H9 (cell line): ENCODE data around the gene PDE8A. TPM values are rescaled to one million over a fixed set of nuclear protein-coding genes. Genes with fewer than 3 reads are reported as not detected.

ENCODE experiments used
- DNase-seq: peaks from one replicate; pipeline ENCODE4 v3.0.0-alpha.2; 2017
- H2AFZ ChIP-seq: one replicate; pipeline ENCODE4 v1.6.1; 2013; ENCODE audit warnings: mild to moderate bottlenecking, low read length, control low read depth, moderate library complexity
- H2AK5ac ChIP-seq: 2 replicates; pipeline ENCODE4 v1.6.1; 2013; ENCODE audit warnings: low read length, control low read depth, mixed read lengths; ENCODE audit not compliant: insufficient read length
- H2BK120ac ChIP-seq: one replicate; pipeline ENCODE4 v1.6.1; 2013; ENCODE audit warnings: low read depth, mild to moderate bottlenecking, low read length, control low read depth, inconsistent platforms; ENCODE audit not compliant: poor library complexity, severe bottlenecking
- H2BK12ac ChIP-seq: 2 replicates; pipeline ENCODE4 v1.6.1; 2013; ENCODE audit warnings: low read length, control low read depth, mixed read lengths, low read depth; ENCODE audit not compliant: insufficient read length
- H2BK15ac ChIP-seq: 2 replicates; pipeline ENCODE4 v1.6.1; 2013; ENCODE audit warnings: low read depth, low read length, control low read depth
- H2BK20ac ChIP-seq: one replicate; pipeline ENCODE4 v1.6.1; 2013; ENCODE audit warnings: low read depth, mild to moderate bottlenecking, low read length, control low read depth, inconsistent platforms; ENCODE audit not compliant: poor library complexity, severe bottlenecking
- H2BK5ac ChIP-seq: 2 replicates; pipeline ENCODE4 v1.6.1; 2013; ENCODE audit warnings: low read length, control low read depth, mixed read lengths; ENCODE audit not compliant: insufficient read length
- H3K14ac ChIP-seq: 2 replicates; pipeline ENCODE4 v1.6.1; 2013; ENCODE audit warnings: low read length, control low read depth; ENCODE audit not compliant: insufficient read depth
- H3K18ac ChIP-seq: 2 replicates; pipeline ENCODE4 v1.6.1; 2013; ENCODE audit warnings: low read depth, mild to moderate bottlenecking, mixed read lengths, low read length, control low read depth; ENCODE audit not compliant: insufficient read length
- H3K23ac ChIP-seq: 2 replicates; pipeline ENCODE4 v1.6.1; 2013; ENCODE audit warnings: low read length, control low read depth, mixed read lengths, low read depth; ENCODE audit not compliant: insufficient read length
- H3K23me2 ChIP-seq: 2 replicates; pipeline ENCODE4 v1.6.1; 2013; ENCODE audit warnings: low read depth, mild to moderate bottlenecking, mixed read lengths, low read length, control low read depth; ENCODE audit not compliant: insufficient read length, poor library complexity, severe bottlenecking
- H3K27ac ChIP-seq: 2 replicates; pipeline ENCODE4 v1.5.1; 2013; ENCODE audit warnings: low read length, control low read depth, mixed read lengths, low read depth; ENCODE audit not compliant: insufficient read length
- H3K27me3 ChIP-seq: 2 replicates; pipeline ENCODE4 v1.6.1; 2013; ENCODE audit warnings: low read length, control low read depth, inconsistent platforms; ENCODE audit not compliant: insufficient read depth
- H3K4ac ChIP-seq: 2 replicates; pipeline ENCODE4 v1.6.1; 2013; ENCODE audit warnings: low read depth, mild to moderate bottlenecking, control low read depth, inconsistent platforms, low read length, moderate library complexity
- H3K4me1 ChIP-seq: 2 replicates; pipeline ENCODE4 v1.6.1; 2013; ENCODE audit warnings: low read length, control low read depth, inconsistent platforms; ENCODE audit not compliant: insufficient read depth
- H3K4me2 ChIP-seq: 2 replicates; pipeline ENCODE4 v1.6.1; 2013; ENCODE audit warnings: low read length, control low read depth, mixed read lengths; ENCODE audit not compliant: insufficient read length, insufficient read depth
- H3K56ac ChIP-seq: 2 replicates; pipeline ENCODE4 v1.6.1; 2013; ENCODE audit warnings: low read depth, mild to moderate bottlenecking, mixed read lengths, low read length, control low read depth; ENCODE audit not compliant: insufficient read length
- H3K79me1 ChIP-seq: 2 replicates; pipeline ENCODE4 v1.6.1; 2013; ENCODE audit warnings: low read depth, mild to moderate bottlenecking, moderate library complexity, low read length, control low read depth, inconsistent platforms; ENCODE audit not compliant: insufficient read depth, poor library complexity, severe bottlenecking
- H3K79me2 ChIP-seq: 2 replicates; pipeline ENCODE4 v1.6.1; 2013; ENCODE audit warnings: low read length, control low read depth, inconsistent platforms; ENCODE audit not compliant: insufficient read depth
- H3K9ac ChIP-seq: 2 replicates; pipeline ENCODE4 v1.6.1; 2013; ENCODE audit warnings: low read length, control low read depth, mixed read lengths; ENCODE audit not compliant: insufficient read length; ENCODE audit errors: extremely low read depth
- H3K9me3 ChIP-seq: one replicate; pipeline ENCODE4 v1.6.1; 2013; ENCODE audit warnings: low read depth, low read length, inconsistent platforms; ENCODE audit not compliant: control insufficient read depth
- H3T11ph ChIP-seq: one replicate; pipeline ENCODE4 v1.6.1; 2013; ENCODE audit warnings: mild to moderate bottlenecking, low read length, control low read depth, inconsistent platforms
- H4K20me1 ChIP-seq: one replicate; pipeline ENCODE4 v1.6.1; 2013; ENCODE audit not compliant: control insufficient read depth, insufficient read length, insufficient read depth
- H4K5ac ChIP-seq: 2 replicates; pipeline ENCODE4 v1.6.1; 2013; ENCODE audit warnings: low read depth, mild to moderate bottlenecking, mixed read lengths, low read length, control low read depth; ENCODE audit not compliant: insufficient read length
- H4K8ac ChIP-seq: replicated peaks from 2 replicates; pipeline ENCODE4 v1.6.1; 2013; ENCODE audit warnings: low read length, control low read depth, mixed read lengths, low read depth; ENCODE audit not compliant: insufficient read length
- H4K91ac ChIP-seq: 2 replicates; pipeline ENCODE4 v1.6.1; 2013; ENCODE audit warnings: low read depth, mild to moderate bottlenecking, moderate library complexity, mixed read lengths, low read length, control low read depth; ENCODE audit not compliant: insufficient read length
- H3K27ac Mint-ChIP-seq, 3 experiments: 2 replicates in 2 of 3; 3 replicates in 1 of 3; pipeline ENCODE4 v1.8.0; 2020 to 2021; ENCODE audit warnings: mixed read lengths in 3 of 3, mild to moderate bottlenecking in 1 of 3, moderate library complexity in 1 of 3
- H3K27me3 Mint-ChIP-seq: 2 replicates; pipeline ENCODE4 v1.8.0; 2021; ENCODE audit warnings: low read depth, mild to moderate bottlenecking, moderate library complexity, mixed read lengths
- H3K36me3 Mint-ChIP-seq, 3 experiments: 2 replicates in 2 of 3; 3 replicates in 1 of 3; pipeline ENCODE4 v1.8.0; 2020 to 2021; ENCODE audit warnings: low read depth in 3 of 3, mixed read lengths in 3 of 3; ENCODE audit not compliant: insufficient read depth in 1 of 3
- H3K4me1 Mint-ChIP-seq, 2 experiments: 2 replicates each; pipeline ENCODE4 v1.8.0; 2020; ENCODE audit warnings: mixed read lengths in 2 of 2
- H3K4me3 Mint-ChIP-seq, 2 experiments: 2 replicates in 1 of 2; 3 replicates in 1 of 2; pipeline ENCODE4 v1.8.0; 2020 to 2021; ENCODE audit warnings: mild to moderate bottlenecking in 2 of 2, mixed read lengths in 2 of 2, moderate library complexity in 1 of 2
- H3K9me3 Mint-ChIP-seq, 2 experiments: 2 replicates in 1 of 2; 3 replicates in 1 of 2; pipeline ENCODE4 v1.8.0; 2020; ENCODE audit warnings: mild to moderate bottlenecking in 2 of 2, mixed read lengths in 2 of 2, moderate library complexity in 1 of 2
- WGBS: extraction: QIAGEN DNeasy Blood & Tissue Kit; methylation state at CpG from one replicate; pipeline ENCODE4 v1.1.7; 2013; ENCODE audit warnings: missing lambda C conversion rate, low lambda C conversion rate, mixed read lengths; ENCODE audit not compliant: insufficient read length; ENCODE audit errors: extremely low coverage; 5-methylcytosine and 5-hydroxymethylcytosine counted together
- total RNA-seq: library from RNA; stranded (reverse); gene quantifications from 2 replicates; pipeline ENCODE4 v1.2.1, GENCODE V29; 2021
- TF ChIP-seq, protein P1 (sequence below): fragments of 200-600 bp; sonication (generic); conservative IDR thresholded peaks from 3 replicates; pipeline ENCODE4 v1.8.0; 2021; ENCODE audit warnings: antibody characterized with exemption, mild to moderate bottlenecking

The PDE8A gene
- total RNA-seq, 1 experiment from 2014 or later: 9.3 TPM

DNA sequence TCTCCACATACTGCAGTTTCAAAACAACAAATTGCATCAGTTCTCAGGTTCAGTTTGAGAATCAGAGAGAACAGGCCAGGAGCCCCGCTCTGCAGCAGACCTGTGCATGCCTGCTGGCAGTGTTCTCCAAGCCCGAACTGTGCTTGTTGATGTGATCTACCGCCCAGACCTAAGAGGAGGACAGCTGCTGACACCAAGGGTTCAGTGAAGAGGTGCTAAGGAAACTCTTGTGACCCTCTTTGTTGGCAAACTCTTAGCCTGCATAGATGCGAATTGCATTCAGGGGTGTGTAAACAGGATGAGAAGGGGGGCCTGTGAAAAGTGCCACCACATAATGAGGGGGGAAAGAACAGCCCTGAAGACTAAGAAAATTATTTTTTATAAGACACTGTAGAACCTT is 89.8 kb downstream of the PDE8A start:
- Histone ChIP-seq H3K27me3 (no peaks in the 10 kb centered on the region), H3K56ac (no peak overlapping the region), H2AK5ac (no peak overlapping the region), H3K27ac (no peak overlapping the region), H3K79me1 (no peaks in the 10 kb centered on the region), H3K4me1 (no peaks in the 10 kb centered on the region; the same call in 1 of the 2 replicates), H4K5ac (no peak overlapping the region), H3K4me2 (no peak overlapping the region), H3K9ac (no peak overlapping the region), H2BK120ac (no peak overlapping the region), H3K18ac (no peak overlapping the region), H2BK15ac (no peak overlapping the region), H3T11ph (no peak overlapping the region), H3K23me2 (no peaks in the 10 kb centered on the region), H3K79me2 (no peaks in the 10 kb centered on the region), H4K8ac (no peak overlapping the region), H2BK5ac (no peak overlapping the region), H2BK20ac (no peak overlapping the region), H4K20me1 (no peaks in the 10 kb centered on the region), H2BK12ac (no peak overlapping the region), H3K4ac (no peak overlapping the region), H2AFZ (no peak overlapping the region), H3K23ac (no peak overlapping the region), H4K91ac (no peak overlapping the region), H3K9me3 (no peaks in the 10 kb centered on the region), H3K14ac (no peak overlapping the region)
- peaks cover 0 to 4% (median 2%) of the 10 kb centered on the region in 3 experiments; a peak in 4 of 7 replicates for H3K36me3 Mint-ChIP-seq
- no peak overlapping the region for H3K4me3 Mint-ChIP-seq
- H3K9me3 Mint-ChIP-seq: no peaks in the 10 kb centered on the region
- H3K27me3 Mint-ChIP-seq: no peaks in the 10 kb centered on the region
- H3K27ac Mint-ChIP-seq: no peak overlapping the region
- no peaks in the 10 kb centered on the region for H3K4me1 Mint-ChIP-seq
- TF ChIP-seq, protein P1, sequence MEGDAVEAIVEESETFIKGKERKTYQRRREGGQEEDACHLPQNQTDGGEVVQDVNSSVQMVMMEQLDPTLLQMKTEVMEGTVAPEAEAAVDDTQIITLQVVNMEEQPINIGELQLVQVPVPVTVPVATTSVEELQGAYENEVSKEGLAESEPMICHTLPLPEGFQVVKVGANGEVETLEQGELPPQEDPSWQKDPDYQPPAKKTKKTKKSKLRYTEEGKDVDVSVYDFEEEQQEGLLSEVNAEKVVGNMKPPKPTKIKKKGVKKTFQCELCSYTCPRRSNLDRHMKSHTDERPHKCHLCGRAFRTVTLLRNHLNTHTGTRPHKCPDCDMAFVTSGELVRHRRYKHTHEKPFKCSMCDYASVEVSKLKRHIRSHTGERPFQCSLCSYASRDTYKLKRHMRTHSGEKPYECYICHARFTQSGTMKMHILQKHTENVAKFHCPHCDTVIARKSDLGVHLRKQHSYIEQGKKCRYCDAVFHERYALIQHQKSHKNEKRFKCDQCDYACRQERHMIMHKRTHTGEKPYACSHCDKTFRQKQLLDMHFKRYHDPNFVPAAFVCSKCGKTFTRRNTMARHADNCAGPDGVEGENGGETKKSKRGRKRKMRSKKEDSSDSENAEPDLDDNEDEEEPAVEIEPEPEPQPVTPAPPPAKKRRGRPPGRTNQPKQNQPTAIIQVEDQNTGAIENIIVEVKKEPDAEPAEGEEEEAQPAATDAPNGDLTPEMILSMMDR: no peak
- no CpG with 5 or more reads among the region's 4 CpGs for WGBS
- DNase-seq: no peak
